Karpas-422 (cell line): Measurements from ENCODE around the gene DNAAF5. TPM values are rescaled to one million over a fixed set of nuclear protein-coding genes. Genes with fewer than 3 reads are reported as not detected.

ENCODE experiments used
- DNase-seq: peaks from one replicate; pipeline ENCODE4 v3.0.0-alpha.2; 2015
- H2AFZ ChIP-seq: fragments of 200-600 bp; sonication (generic); 2 replicates; pipeline ENCODE4 v1.6.1; 2014; ENCODE audit warnings: antibody characterized with exemption, low read length, mixed read lengths
- H3K27ac ChIP-seq: fragments of 200-600 bp; sonication (generic); 2 replicates; pipeline ENCODE4 v1.5.1; 2014; ENCODE audit warnings: mild to moderate bottlenecking, low read length, moderate library complexity
- H3K27me3 ChIP-seq: fragments of 200-600 bp; sonication (generic); 2 replicates; pipeline ENCODE4 v1.6.1; 2014; ENCODE audit warnings: low read length, mixed read lengths
- H3K36me3 ChIP-seq: fragments of 200-600 bp; sonication (generic); 2 replicates; pipeline ENCODE4 v1.6.1; 2014; ENCODE audit warnings: low read length, mixed read lengths; ENCODE audit not compliant: insufficient read depth
- H3K4me1 ChIP-seq: fragments of 200-600 bp; sonication (generic); 2 replicates; pipeline ENCODE4 v1.6.1; 2014; ENCODE audit warnings: mild to moderate bottlenecking, low read length, mixed read lengths
- H3K4me2 ChIP-seq: fragments of 200-600 bp; sonication (generic); 2 replicates; pipeline ENCODE4 v1.6.1; 2014; ENCODE audit warnings: low read length, low read depth, mild to moderate bottlenecking; ENCODE audit not compliant: poor library complexity, severe bottlenecking
- H3K4me3 ChIP-seq: fragments of 200-600 bp; sonication (generic); 2 replicates; pipeline ENCODE4 v1.5.1; 2014; ENCODE audit warnings: mild to moderate bottlenecking, antibody characterized with exemption, low read length, mixed read lengths
- H3K79me2 ChIP-seq: fragments of 200-600 bp; sonication (generic); 2 replicates; pipeline ENCODE4 v1.6.1; 2014; ENCODE audit warnings: mild to moderate bottlenecking, low read length, mixed read lengths
- H3K9ac ChIP-seq: fragments of 200-600 bp; sonication (generic); 2 replicates; pipeline ENCODE4 v1.6.0; 2014; ENCODE audit warnings: low read length
- H3K9me2 ChIP-seq: fragments of 200-600 bp; sonication (generic), shearing (Covaris generic); replicated peaks from 2 replicates; pipeline ENCODE4 v1.6.0; 2014; ENCODE audit warnings: mild to moderate bottlenecking, low read length, moderate library complexity; ENCODE audit not compliant: insufficient read depth
- H3K9me3 ChIP-seq: fragments of 300-700, 200-600 bp; sonication (generic); 2 replicates; pipeline ENCODE4 v1.6.1; 2014; ENCODE audit warnings: low read length, mixed read lengths
- H4K20me1 ChIP-seq: fragments of 200-600 bp; sonication (generic); 2 replicates; pipeline ENCODE4 v1.6.1; 2014; ENCODE audit warnings: mild to moderate bottlenecking, antibody characterized with exemption, low read length, low read depth; ENCODE audit not compliant: insufficient read depth
- total RNA-seq: library from RNA; depleted of rRNA; stranded (reverse); fragments of >200 nt; shearing (Covaris generic); gene quantifications from 2 replicates; pipeline ENCODE4 v1.2.3, GENCODE V29; 2014; ENCODE audit warnings: low replicate concordance

The DNAAF5 gene
- total RNA-seq, 1 experiment from 2014 or later: 22.6 TPM

GRCh38 chr7:772861-773621 is 46.5 kb downstream of the DNAAF5 start:
- Histone ChIP-seq H2AFZ (no peak overlapping the region), H3K4me1 (no peaks in the 10 kb centered on the region), H3K27me3 (no peaks in the 10 kb centered on the region), H3K79me2 (no peaks in the 10 kb centered on the region), H3K27ac (no peak overlapping the region), H4K20me1 (no peaks in the 10 kb centered on the region), H3K4me3 (no peak overlapping the region), H3K9me2 (no peaks in the 10 kb centered on the region), H3K9ac (no peak overlapping the region), H3K4me2 (no peak overlapping the region), H3K36me3 (peaks cover 10% of the 10 kb centered on the region; the same call in 1 of the 2 replicates), H3K9me3 (no peaks in the 10 kb centered on the region)
- no peak for DNase-seq

GRCh38 chr7:773622-773915 is 47.1 kb downstream of the DNAAF5 start:
- H3K9me3 ChIP-seq: no peaks in the 10 kb centered on the region
- H3K4me2 ChIP-seq: no peak overlapping the region
- no peak overlapping the region for H3K9ac ChIP-seq
- H3K4me1 ChIP-seq: no peaks in the 10 kb centered on the region
- no peak overlapping the region for H3K27ac ChIP-seq
- no peaks in the 10 kb centered on the region for H4K20me1 ChIP-seq
- no peak for DNase-seq
- H3K36me3 ChIP-seq: peaks cover 10% of the 10 kb centered on the region; the same call in 1 of the 2 replicates
- H3K4me3 ChIP-seq: no peak overlapping the region
- no peaks in the 10 kb centered on the region for H3K9me2 ChIP-seq
- no peak overlapping the region for H2AFZ ChIP-seq
- H3K27me3 ChIP-seq: no peaks in the 10 kb centered on the region
- no peaks in the 10 kb centered on the region for H3K79me2 ChIP-seq

GRCh38 chr7:774161-775109 is 47.9 kb downstream of the DNAAF5 start:
- H2AFZ ChIP-seq: no peak overlapping the region
- no peaks in the 10 kb centered on the region for H3K9me2 ChIP-seq
- H4K20me1 ChIP-seq: no peaks in the 10 kb centered on the region
- peak; percentile 66 for DNase-seq
- no peak overlapping the region for H3K4me3 ChIP-seq
- no peak overlapping the region for H3K27ac ChIP-seq
- no peaks in the 10 kb centered on the region for H3K79me2 ChIP-seq
- no peaks in the 10 kb centered on the region for H3K9me3 ChIP-seq
- no peak overlapping the region for H3K9ac ChIP-seq
- H3K4me2 ChIP-seq: no peak overlapping the region
- H3K27me3 ChIP-seq: no peaks in the 10 kb centered on the region
- no peaks in the 10 kb centered on the region for H3K4me1 ChIP-seq
- peaks cover 10% of the 10 kb centered on the region; the same call in 1 of the 2 replicates for H3K36me3 ChIP-seq

GRCh38 chr7:776381-776780 is 49.9 kb downstream of the DNAAF5 start:
- Histone ChIP-seq H3K4me2 (no peak overlapping the region), H3K9me2 (no peaks in the 10 kb centered on the region), H3K27ac (no peak overlapping the region), H2AFZ (no peak overlapping the region), H3K4me1 (no peaks in the 10 kb centered on the region), H3K27me3 (no peaks in the 10 kb centered on the region), H3K4me3 (no peak overlapping the region), H4K20me1 (no peaks in the 10 kb centered on the region), H3K9me3 (no peaks in the 10 kb centered on the region), H3K79me2 (no peaks in the 10 kb centered on the region), H3K9ac (no peak overlapping the region), H3K36me3 (peaks cover 10% of the 10 kb centered on the region; the same call in 1 of the 2 replicates)
- no peak for DNase-seq

- no peaks in the 10 kb centered on the region for H3K79me2 ChIP-seq
- H3K36me3 ChIP-seq: peaks cover 12% of the 10 kb centered on the region; the same call in 1 of the 2 replicates
- DNase-seq: no peak
These were observed 50.7 kb downstream of the DNAAF5 start for GRCh38 chr7:776992-777727.

GRCh38 chr7:777728-778078 is 51.2 kb downstream of the DNAAF5 start:
- no peak overlapping the region for H3K27ac ChIP-seq
- DNase-seq: no peak
- H2AFZ ChIP-seq: no peak overlapping the region
- no peak overlapping the region for H3K4me2 ChIP-seq
- no peak overlapping the region for H3K4me3 ChIP-seq
- no peaks in the 10 kb centered on the region for H4K20me1 ChIP-seq
- no peak overlapping the region for H3K9ac ChIP-seq
- H3K9me3 ChIP-seq: no peaks in the 10 kb centered on the region
- H3K36me3 ChIP-seq: peaks cover 12% of the 10 kb centered on the region; the same call in 1 of the 2 replicates
- no peaks in the 10 kb centered on the region for H3K9me2 ChIP-seq
- H3K4me1 ChIP-seq: no peaks in the 10 kb centered on the region
- H3K79me2 ChIP-seq: no peaks in the 10 kb centered on the region
- no peaks in the 10 kb centered on the region for H3K27me3 ChIP-seq

More at GRCh38 chr7:776992-777727, 50.7 kb downstream of the DNAAF5 start:
- Histone ChIP-seq H3K4me1 (no peaks in the 10 kb centered on the region), H3K4me3 (no peak overlapping the region), H3K9ac (no peak overlapping the region), H3K9me2 (no peaks in the 10 kb centered on the region), H3K27ac (no peak overlapping the region), H3K4me2 (no peak overlapping the region), H3K27me3 (no peaks in the 10 kb centered on the region), H2AFZ (no peak overlapping the region), H4K20me1 (no peaks in the 10 kb centered on the region), H3K9me3 (no peaks in the 10 kb centered on the region)

- no peaks in the 10 kb centered on the region for H3K27me3 ChIP-seq
- H3K9me3 ChIP-seq: no peaks in the 10 kb centered on the region
- H2AFZ ChIP-seq: no peak overlapping the region
- H3K4me3 ChIP-seq: no peak overlapping the region
- H3K9me2 ChIP-seq: no peaks in the 10 kb centered on the region
- H3K36me3 ChIP-seq: peaks cover 12% of the 10 kb centered on the region; the same call in 1 of the 2 replicates
- H3K27ac ChIP-seq: no peak overlapping the region
- no peaks in the 10 kb centered on the region for H3K79me2 ChIP-seq
- no peak overlapping the region for H3K9ac ChIP-seq
- H4K20me1 ChIP-seq: no peaks in the 10 kb centered on the region
- H3K4me2 ChIP-seq: no peak overlapping the region
- no peaks in the 10 kb centered on the region for H3K4me1 ChIP-seq
- no peak for DNase-seq
These were observed 51.9 kb downstream of the DNAAF5 start for GRCh38 chr7:778271-778967.
